GM21576 (cell line): ENCODE measurements around the gene NDUFA12.

Source experiments
- ATAC-seq: cut with Tn5 transposase; IDR thresholded peaks from one replicate; pipeline ENCODE4 v1.9.1; 2021; ENCODE audit warnings: mild to moderate bottlenecking, moderate library complexity; ENCODE audit not compliant: unreplicated experiment

NDUFA12 gene

GRCh38 chr12:94942663-94943062, 60.8 kb downstream of the NDUFA12 start:
- no peak for ATAC-seq

DNA sequence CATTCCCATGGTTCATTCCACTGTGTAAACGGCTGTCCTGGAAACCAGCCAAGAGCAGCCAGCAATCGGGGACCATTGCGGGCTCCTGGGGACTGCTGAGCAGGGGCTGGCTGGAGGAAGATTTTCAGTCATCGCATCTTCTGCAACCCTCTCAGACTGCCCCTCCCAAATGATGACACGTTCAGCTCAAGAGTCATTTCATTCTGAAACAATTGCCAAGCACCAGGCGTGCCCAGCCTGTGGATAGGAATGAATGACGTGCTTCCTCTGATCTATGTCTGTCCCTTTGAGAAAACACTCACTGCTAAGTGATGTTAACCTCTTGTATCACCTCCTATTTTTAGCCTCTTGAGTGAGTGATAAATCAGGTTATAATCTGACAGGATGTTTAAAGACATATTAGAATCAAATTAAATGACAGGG, 62.0 kb downstream of the NDUFA12 start:
- ATAC-seq: peak; percentile 53

GRCh38 chr12:94940771-94941170, 62.7 kb downstream of the NDUFA12 start:
- no peak for ATAC-seq

DNA sequence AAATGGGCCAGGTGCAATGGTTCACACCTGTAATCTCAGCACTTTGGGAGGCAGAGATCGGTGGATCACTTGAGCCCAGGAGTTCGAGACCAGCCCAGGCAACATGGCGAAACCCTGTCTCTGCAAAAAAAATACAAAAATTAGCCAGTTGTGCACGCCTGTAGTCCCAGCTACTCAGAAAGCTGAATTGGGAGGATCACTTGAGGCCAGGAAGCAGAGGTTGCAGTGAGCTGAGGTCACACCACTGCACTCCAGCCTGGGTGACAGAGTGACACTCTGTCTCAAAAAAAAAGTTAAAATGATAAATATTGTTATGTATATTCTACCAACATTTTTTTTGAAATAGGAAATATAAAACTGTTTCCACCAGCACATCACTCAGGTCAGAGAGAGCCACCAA, 64.9 kb downstream of the NDUFA12 start:
- ATAC-seq: no peak

GRCh38 chr12:94930772-94931171, 72.7 kb downstream of the NDUFA12 start:
- no peak for ATAC-seq

DNA sequence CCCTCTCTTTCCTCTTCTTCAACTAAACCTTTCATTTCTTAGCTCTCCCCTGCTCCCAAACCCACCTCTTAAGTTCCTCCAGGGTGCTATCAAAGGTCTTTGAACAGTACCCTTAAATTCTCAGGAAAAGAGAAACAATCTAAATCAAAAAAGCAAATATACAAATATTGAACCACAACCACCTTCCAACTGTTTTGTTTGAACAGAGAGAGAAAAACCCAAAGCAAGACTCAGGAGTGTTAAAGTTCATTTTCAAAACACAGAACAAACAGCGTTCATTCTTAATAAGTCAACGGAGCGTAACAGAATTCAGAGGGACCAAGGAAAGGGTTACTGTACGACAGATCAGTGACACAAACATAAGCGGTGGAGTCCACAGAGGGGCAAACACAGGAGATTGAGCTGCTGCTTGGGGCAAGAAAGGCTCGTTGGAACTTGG, 73.3 kb downstream of the NDUFA12 start:
- no peak for ATAC-seq

GRCh38 chr12:94929780-94930179, 73.7 kb downstream of the NDUFA12 start:
- no peak for ATAC-seq

DNA sequence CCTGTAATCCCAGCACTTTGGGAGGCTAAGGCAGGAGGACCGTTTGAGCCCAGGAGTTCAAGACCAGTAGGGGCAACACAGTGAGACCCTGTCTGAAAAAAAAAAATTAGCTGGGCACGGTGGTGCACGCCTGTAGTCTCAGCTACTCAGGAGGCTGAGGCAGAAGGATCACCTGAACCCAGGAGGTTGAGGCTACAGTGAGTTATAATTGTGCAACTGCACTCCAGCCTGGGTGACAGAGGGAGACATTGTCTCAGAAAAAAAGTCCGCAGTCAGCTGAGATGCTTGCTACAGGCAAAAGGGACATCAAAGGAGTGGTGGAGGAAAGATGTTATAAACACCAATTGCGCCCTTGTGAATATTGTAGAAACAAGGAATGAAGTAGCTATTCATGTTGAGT, 77.8 kb downstream of the NDUFA12 start:
- no peak for ATAC-seq

- ATAC-seq: no peak
These were observed 78.3 kb downstream of the NDUFA12 start for GRCh38 chr12:94925206-94925605.

GRCh38 chr12:94922561-94922960, 80.9 kb downstream of the NDUFA12 start:
- no peak for ATAC-seq
